HFFc6 (cell line): ENCODE data around the gene PADI2. TPM values are rescaled to one million over a fixed set of nuclear protein-coding genes. Genes with fewer than 3 reads are reported as not detected.

Source experiments
- DNase-seq: peaks from one replicate; pipeline ENCODE4 v3.0.0-alpha.2; 2018
- H3K27ac Mint-ChIP-seq: 2 replicates; pipeline ENCODE4 v1.8.0; 2020; ENCODE audit warnings: mild to moderate bottlenecking, mixed read lengths
- H3K27me3 Mint-ChIP-seq: 2 replicates; pipeline ENCODE4 v1.8.0; 2021; ENCODE audit warnings: mild to moderate bottlenecking, moderate library complexity, mixed read lengths; ENCODE audit not compliant: insufficient read depth
- H3K36me3 Mint-ChIP-seq: 2 replicates; pipeline ENCODE4 v1.8.0; 2021; ENCODE audit warnings: low read depth, mixed read lengths
- H3K4me1 Mint-ChIP-seq: 2 replicates; pipeline ENCODE4 v1.8.0; 2020; ENCODE audit warnings: low read depth, mixed read lengths
- H3K4me3 Mint-ChIP-seq: 2 replicates; pipeline ENCODE4 v1.8.0; 2020; ENCODE audit warnings: mild to moderate bottlenecking, moderate library complexity, mixed read lengths
- H3K9me3 Mint-ChIP-seq: 2 replicates; pipeline ENCODE4 v1.8.0; 2020; ENCODE audit warnings: mild to moderate bottlenecking, mixed read lengths
- total RNA-seq, 6 experiments: library from RNA; stranded (reverse); fragmentation: NEBNext Ultra II Directional; extraction: Animal tissue kit (Norgen Biotek cat#: 25700); gene quantifications; 2 replicates in 1 of 6; 3 replicates in 5 of 6; pipeline ENCODE4 v1.2.3, GENCODE V29; 2021
- TF ChIP-seq, protein P1 (sequence below): fragments of 200-600 bp; sonication (generic); IDR thresholded peaks from 2 replicates; pipeline ENCODE4 v1.5.0; 2021; ENCODE audit warnings: antibody characterized with exemption, mild to moderate bottlenecking

Gene PADI2
- total RNA-seq, 6 experiments from 2014 or later, result 0.05 to 0.33 (median 0.13) TPM; not detected in 2

DNA sequence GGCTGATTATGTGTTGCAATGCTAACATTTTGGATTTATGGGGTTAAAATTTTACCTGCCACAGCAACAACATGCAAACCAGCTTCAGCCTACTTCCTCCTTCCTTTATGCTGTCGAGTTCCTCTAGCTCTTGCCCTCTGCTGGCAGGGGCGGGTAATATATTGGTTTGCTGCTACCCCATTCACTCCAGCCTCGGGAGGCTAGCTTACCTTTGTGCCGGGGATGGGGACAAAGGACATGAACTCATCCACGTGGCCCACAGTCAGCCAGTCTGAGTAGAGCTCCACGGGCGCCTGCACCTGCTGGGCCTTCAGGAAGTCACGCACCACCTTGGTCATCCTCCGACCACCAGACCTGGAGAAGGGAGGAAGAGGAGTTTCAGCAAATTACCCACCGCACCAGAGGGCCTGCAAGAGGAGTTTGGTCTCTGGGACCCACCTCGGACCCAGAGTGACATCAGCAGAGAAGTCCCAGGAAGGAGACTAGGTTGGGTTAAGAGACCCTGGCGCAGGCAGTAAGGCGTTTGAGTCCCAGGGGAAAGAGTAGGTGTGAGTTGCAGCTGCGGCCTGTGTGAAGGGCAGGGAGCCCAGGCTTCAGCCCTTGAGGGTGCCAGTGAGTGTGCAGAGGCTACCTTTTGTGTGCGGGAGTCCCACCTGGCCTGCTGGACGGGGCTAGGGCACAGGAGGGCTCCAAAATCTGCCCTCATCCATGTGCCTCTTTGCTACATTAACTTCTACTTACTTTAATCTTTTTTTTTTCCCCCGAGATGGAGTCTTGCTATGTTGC, 43.6 kb downstream of the PADI2 start:
- H3K27me3 Mint-ChIP-seq, result peaks cover 34% of the 10 kb centered on the region
- TF ChIP-seq, protein P1, sequence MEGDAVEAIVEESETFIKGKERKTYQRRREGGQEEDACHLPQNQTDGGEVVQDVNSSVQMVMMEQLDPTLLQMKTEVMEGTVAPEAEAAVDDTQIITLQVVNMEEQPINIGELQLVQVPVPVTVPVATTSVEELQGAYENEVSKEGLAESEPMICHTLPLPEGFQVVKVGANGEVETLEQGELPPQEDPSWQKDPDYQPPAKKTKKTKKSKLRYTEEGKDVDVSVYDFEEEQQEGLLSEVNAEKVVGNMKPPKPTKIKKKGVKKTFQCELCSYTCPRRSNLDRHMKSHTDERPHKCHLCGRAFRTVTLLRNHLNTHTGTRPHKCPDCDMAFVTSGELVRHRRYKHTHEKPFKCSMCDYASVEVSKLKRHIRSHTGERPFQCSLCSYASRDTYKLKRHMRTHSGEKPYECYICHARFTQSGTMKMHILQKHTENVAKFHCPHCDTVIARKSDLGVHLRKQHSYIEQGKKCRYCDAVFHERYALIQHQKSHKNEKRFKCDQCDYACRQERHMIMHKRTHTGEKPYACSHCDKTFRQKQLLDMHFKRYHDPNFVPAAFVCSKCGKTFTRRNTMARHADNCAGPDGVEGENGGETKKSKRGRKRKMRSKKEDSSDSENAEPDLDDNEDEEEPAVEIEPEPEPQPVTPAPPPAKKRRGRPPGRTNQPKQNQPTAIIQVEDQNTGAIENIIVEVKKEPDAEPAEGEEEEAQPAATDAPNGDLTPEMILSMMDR, result peak; percentile 71
- no peak overlapping the region for H3K27ac Mint-ChIP-seq
- H3K4me1 Mint-ChIP-seq, result no peaks in the 10 kb centered on the region
- H3K9me3 Mint-ChIP-seq, result no peaks in the 10 kb centered on the region
- H3K36me3 Mint-ChIP-seq, result no peaks in the 10 kb centered on the region
- DNase-seq, result no peak
- H3K4me3 Mint-ChIP-seq, result no peak overlapping the region

DNA sequence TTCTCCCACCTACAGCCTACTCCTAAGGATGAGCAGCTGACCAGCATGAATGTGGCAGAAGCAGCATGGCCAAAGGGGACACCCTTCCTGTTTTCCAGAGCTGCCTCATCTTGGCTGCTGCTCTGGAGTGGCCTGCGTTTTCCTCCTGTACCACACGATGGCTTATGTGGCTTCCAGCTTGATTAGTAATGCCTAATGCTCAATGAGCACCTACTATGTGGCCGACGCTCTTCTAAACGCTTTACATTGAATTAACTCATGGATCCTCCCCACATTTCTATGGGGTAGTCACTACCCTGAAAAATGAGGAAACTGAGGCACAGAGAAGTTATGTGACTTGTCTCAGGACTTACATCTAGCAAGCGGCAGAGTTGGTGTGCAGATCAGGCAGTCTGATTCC, 47.5 kb downstream of the PADI2 start:
- H3K36me3 Mint-ChIP-seq, result no peaks in the 10 kb centered on the region
- H3K4me1 Mint-ChIP-seq, result no peaks in the 10 kb centered on the region

DNA sequence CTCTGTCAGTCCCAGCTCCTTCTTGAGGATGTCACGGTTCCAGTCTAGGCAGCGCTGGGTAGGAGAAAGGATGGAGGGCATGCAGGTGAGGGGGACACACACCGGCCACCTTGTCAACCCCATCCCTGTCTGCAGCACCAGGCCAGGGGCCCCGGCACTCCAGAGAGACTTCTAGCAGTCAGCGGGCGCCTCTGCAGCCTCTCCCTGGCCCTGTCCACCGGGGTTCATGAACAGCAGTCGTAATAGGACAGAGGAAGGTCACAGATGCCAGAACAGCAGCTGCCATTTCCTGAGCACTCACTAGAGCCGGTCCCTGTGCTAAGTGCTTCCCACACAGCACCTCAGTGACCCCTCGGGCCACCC, 49.1 kb downstream of the PADI2 start:
- TF ChIP-seq, protein P1, result no peak
- peaks cover 35% of the 10 kb centered on the region for H3K27me3 Mint-ChIP-seq
- 0 out of 2 replicates have a peak, but pooled peaks cover 4% of the 10 kb centered on the region for H3K9me3 Mint-ChIP-seq
- H3K4me3 Mint-ChIP-seq, result no peak overlapping the region
- no peaks in the 10 kb centered on the region for H3K36me3 Mint-ChIP-seq
- no peak overlapping the region for H3K27ac Mint-ChIP-seq
- no peak for DNase-seq
- H3K4me1 Mint-ChIP-seq, result no peaks in the 10 kb centered on the region

More for the DNA sequence above, 47.5 kb downstream of the PADI2 start:
- TF ChIP-seq, protein P1, result no peak
- no peak for DNase-seq
- H3K27ac Mint-ChIP-seq, result no peak overlapping the region
- no peaks in the 10 kb centered on the region for H3K9me3 Mint-ChIP-seq
- H3K4me3 Mint-ChIP-seq, result no peak overlapping the region
- H3K27me3 Mint-ChIP-seq, result peaks cover 39% of the 10 kb centered on the region

DNA sequence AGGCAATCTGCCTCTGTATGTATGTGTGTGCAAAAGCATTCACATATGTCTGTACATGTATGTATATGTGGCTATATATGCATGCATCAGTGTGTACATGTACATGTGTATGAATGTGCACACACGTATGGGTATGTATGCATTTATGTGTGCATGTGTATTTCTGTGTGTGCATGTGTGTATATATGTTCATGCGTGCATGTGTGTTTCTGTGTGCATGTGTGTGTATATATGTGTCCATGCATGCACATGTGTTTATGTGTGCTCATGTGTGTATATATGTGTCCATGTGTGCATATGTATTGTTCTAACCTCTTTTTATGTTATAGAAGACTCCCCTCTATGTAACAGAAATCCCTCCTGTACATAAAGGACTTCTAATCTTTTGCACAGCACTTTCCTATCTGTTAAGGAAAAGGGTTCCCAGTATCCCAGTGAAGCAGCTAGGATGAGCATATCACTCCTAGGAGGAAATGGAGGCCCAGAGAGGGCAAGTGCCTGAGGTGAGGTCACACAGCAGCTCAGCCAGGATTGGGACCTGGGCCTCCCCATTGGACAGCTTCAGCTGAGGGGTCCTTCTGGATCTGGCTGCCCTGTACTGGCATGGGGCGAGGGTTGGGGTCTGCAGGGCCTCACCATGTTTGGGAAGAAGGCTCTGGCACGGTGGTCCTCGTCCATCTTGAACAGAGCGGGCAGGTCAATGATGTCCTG, 49.6 kb downstream of the PADI2 start:
- peaks cover 32% of the 10 kb centered on the region for H3K27me3 Mint-ChIP-seq
- H3K36me3 Mint-ChIP-seq, result no peaks in the 10 kb centered on the region
- H3K4me3 Mint-ChIP-seq, result no peak overlapping the region
- DNase-seq, result no peak
- 0 out of 2 replicates have a peak, but pooled peaks cover 4% of the 10 kb centered on the region for H3K9me3 Mint-ChIP-seq
- H3K4me1 Mint-ChIP-seq, result no peaks in the 10 kb centered on the region
- H3K27ac Mint-ChIP-seq, result no peak overlapping the region
- TF ChIP-seq, protein P1, result no peak

DNA sequence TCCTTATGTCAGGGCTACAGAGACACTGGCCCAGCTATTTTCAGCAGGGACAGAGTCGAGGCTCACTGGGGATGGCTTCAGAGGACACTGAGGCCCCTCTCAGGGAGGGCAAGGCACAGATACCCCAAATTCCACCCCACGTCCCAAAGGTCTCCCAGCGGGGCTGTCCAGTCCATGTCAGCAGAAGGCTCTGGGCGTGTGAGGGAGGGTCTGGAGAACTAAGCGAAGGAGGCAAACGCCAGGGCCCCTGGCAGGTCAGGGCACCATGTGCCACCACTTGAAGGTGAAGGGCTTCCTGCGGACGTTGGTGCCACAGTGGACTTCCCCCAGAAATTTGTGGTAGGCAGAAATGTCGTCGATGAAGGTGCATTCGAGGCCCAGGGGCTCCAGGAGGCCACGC, 50.5 kb downstream of the PADI2 start:
- Mint-ChIP-seq H3K27me3 (peaks cover 32% of the 10 kb centered on the region), H3K27ac (no peak overlapping the region), H3K4me1 (peaks cover 4% of the 10 kb centered on the region), H3K4me3 (no peak overlapping the region), H3K36me3 (no peaks in the 10 kb centered on the region), H3K9me3 (0 out of 2 replicates have a peak, but pooled peaks cover 4% of the 10 kb centered on the region)
- TF ChIP-seq, protein P1, result no peak
- DNase-seq, result no peak
